ENCODE measurements around the gene KAT7. TPM values are rescaled to one million over a fixed set of nuclear protein-coding genes. Genes with fewer than 3 reads are reported as not detected.

KAT7 gene
- total RNA-seq, 1 experiment from 2014 or later = 79.5 TPM

DNA sequence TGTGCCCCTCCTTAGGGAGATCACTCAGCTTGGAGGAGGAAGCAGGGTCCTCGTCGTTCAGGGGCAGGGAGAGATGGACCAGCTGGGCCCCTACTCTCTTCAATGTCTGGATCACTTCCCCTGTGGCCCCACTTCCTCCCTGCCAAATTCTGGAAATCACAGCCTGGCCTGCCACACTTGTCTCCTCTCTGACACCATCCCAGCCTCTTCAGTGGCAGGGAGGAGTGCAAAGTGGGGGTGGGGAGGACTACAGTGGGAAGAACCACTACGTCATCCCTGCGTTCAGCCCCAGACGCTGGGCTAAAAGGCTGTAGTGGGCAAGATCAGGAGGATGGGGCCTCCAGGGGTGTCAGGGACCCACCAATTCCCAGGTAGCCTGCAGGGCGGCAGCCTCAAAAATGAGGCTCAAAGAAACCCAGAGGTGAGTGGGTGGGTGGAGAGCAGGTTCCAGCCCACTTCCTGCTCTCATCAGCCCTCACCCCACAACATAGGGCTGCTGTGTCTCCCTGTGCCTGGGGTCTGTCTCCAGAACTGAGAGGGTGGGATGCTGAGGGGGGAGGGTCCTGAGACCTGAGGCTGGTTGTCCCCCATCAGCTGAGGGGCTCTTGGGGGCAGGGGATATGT lies 84.4 kb downstream of the KAT7 start:
- no TSS peak for BruUV-seq (replicated peaks)
- H3K4me3 ChIP-seq (replicated peaks in 1 of 2; ENCODE audit: low read depth in 1 of 2, low read length in 2 of 2) = no peak overlapping the region
- RAD21 ChIA-PET (ENCODE audit: low non-redundant PET in 1 of 2, low total read pairs in 2 of 2, uncharacterized antibody in 2 of 2, unreplicated experiment in 2 of 2) = no interaction called here

More for the DNA sequence above, 84.4 kb downstream of the KAT7 start:
- ATAC-seq (no peak), DNase-seq (ENCODE audit: low read depth, low spot score) (no peak)
- no peak overlapping the region for H3K9ac ChIP-seq (ENCODE audit: low read length)
- H3K9me2 ChIP-seq (ENCODE audit: insufficient read depth) = no peaks in the 10 kb centered on the region
- H3K4me1 ChIP-seq (ENCODE audit: control insufficient read depth in 1 of 2, insufficient read depth in 2 of 2, low read length in 2 of 2) = no peaks in the 10 kb centered on the region
- H3K36me3 ChIP-seq (ENCODE audit: control insufficient read depth in 1 of 2, insufficient read depth in 2 of 2, low read length in 2 of 2) = no peaks in the 10 kb centered on the region
- no peaks in the 10 kb centered on the region for H3K9me3 ChIP-seq (ENCODE audit: control insufficient read depth in 1 of 2, insufficient read depth in 1 of 2, low read depth in 1 of 2, low read length in 2 of 2)
- no peak overlapping the region for H3K27ac ChIP-seq (ENCODE audit: low read depth, low read length)
- ChIA-PET POLR2A (no interaction called here), CTCF (interaction anchor here (9.7 kb wide), 1 partner anchor 124 kb away, joined by 123 read pairs; the partner anchor contains the start of gene DLX3)
- H3K79me2 ChIP-seq (ENCODE audit: insufficient read depth, low read length) = no peaks in the 10 kb centered on the region
- no peak overlapping the region for H3K4me2 ChIP-seq (ENCODE audit: low read length)
- intact Hi-C loops (cut with micrococcal nuclease) = no loop called here
- no peak overlapping the region for H2AFZ ChIP-seq (ENCODE audit: low read depth, low read length, poor library complexity, severe bottlenecking)
- no peak for TF ChIP-seq CEBPB (IDR thresholded peaks at IDR 0.05; ENCODE audit: low read depth)
- TF ChIP-seq ATF3 (IDR thresholded peaks at IDR 0.05) = no peak
- TF ChIP-seq SRF (IDR thresholded peaks at IDR 0.05; ENCODE audit: low read depth) = no peak
- TF ChIP-seq TCF7L2 (IDR thresholded peaks at IDR 0.05; ENCODE audit: borderline replicate concordance, extremely low read depth, insufficient read depth, insufficient read length) = no peak
- TF ChIP-seq ZNF274 (IDR thresholded peaks at IDR 0.05; ENCODE audit: low read depth, low read length) = no peak
- no peak for TF ChIP-seq FOSL1 (IDR thresholded peaks at IDR 0.05; ENCODE audit: low read depth)
- TF ChIP-seq EZH2phosphoT487 (IDR thresholded peaks at IDR 0.05; ENCODE audit: borderline replicate concordance) = no peak
- no peak for TF ChIP-seq YY1 (IDR thresholded peaks at IDR 0.05; ENCODE audit: extremely low read depth, insufficient replicate concordance, low read depth, low read length)
- TF ChIP-seq ZBTB33 (IDR thresholded peaks at IDR 0.05; ENCODE audit: extremely low read depth, insufficient replicate concordance, low read length) = no peak
- TF ChIP-seq SP1 (IDR thresholded peaks at IDR 0.05; ENCODE audit: low read depth) = no peak
- TF ChIP-seq CBX3 (IDR thresholded peaks at IDR 0.05; ENCODE audit: low read depth) = no peak
- no peak for TF ChIP-seq ZFX (IDR thresholded peaks at IDR 0.05)
- no peak for TF ChIP-seq REST (IDR thresholded peaks at IDR 0.05; ENCODE audit: low read depth)
- no peak for TF ChIP-seq POLR2AphosphoS5 (IDR thresholded peaks at IDR 0.05; ENCODE audit: low read depth, low read length)
- TF ChIP-seq, protein P1, sequence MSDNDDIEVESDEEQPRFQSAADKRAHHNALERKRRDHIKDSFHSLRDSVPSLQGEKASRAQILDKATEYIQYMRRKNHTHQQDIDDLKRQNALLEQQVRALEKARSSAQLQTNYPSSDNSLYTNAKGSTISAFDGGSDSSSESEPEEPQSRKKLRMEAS (IDR thresholded peaks at IDR 0.05) = no peak
- TF ChIP-seq POLR2A (IDR thresholded peaks at IDR 0.05; ENCODE audit: borderline replicate concordance, extremely low read depth, insufficient read depth, insufficient read length) = no peak
- no peak for TF ChIP-seq ELF1 (IDR thresholded peaks at IDR 0.05; ENCODE audit: borderline replicate concordance, low read depth)
- TF ChIP-seq RAD21 (IDR thresholded peaks at IDR 0.05; ENCODE audit: low read depth) = no peak
- no peak for TF ChIP-seq SIN3A (IDR thresholded peaks at IDR 0.05; ENCODE audit: low read depth)
- TF ChIP-seq CTCF (IDR thresholded peaks at IDR 0.05 in 2 of 3, conservative IDR thresholded peaks at IDR 0.05 in 1 of 3; ENCODE audit: borderline replicate concordance in 1 of 3, insufficient read depth in 1 of 3, low read depth in 2 of 3, low read length in 2 of 3) = no peak
- no peaks in the 10 kb centered on the region for H4K20me1 ChIP-seq (ENCODE audit: insufficient read depth)
- no peaks in the 10 kb centered on the region for H3K27me3 ChIP-seq (ENCODE audit: insufficient read depth, low read length)

Measured in HCT116 (cell line).